IPS-11a (cell line): ENCODE results near the gene GLG1.

Source experiments
- H3K4me3 ChIP-seq: one replicate; pipeline ENCODE4 v1.5.1; 2013; ENCODE audit warnings: low read depth, low read length, control low read depth

Gene GLG1

GRCh38 chr16:74485916-74486315, 121.0 kb downstream of the GLG1 start:
- no peak overlapping the region for H3K4me3 ChIP-seq

GRCh38 chr16:74480150-74481029, 126.5 kb downstream of the GLG1 start:
- no peak overlapping the region for H3K4me3 ChIP-seq

DNA sequence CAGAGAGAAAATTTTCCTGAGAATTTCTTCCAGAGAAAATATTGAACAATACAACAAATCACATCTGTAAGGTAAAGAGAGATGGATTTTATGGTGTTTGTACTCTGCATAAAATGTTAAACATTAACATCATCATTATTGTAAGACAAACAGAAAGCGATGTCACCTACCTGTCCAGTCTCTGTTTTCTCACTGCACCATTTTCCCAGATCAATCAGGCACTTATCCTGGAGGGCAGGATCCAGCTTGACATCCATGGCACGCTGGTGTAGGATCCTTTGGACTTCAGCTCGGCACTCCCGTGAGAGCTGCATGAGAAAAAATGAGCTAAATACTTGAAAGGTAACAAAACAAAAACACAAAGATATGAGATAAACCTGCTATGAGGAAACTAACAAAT, 129.7 kb downstream of the GLG1 start:
- H3K4me3 ChIP-seq = no peak overlapping the region

GRCh38 chr16:74474416-74474815, 132.5 kb downstream of the GLG1 start:
- H3K4me3 ChIP-seq = no peak overlapping the region

GRCh38 chr16:74472540-74472939, 134.4 kb downstream of the GLG1 start:
- H3K4me3 ChIP-seq = no peak overlapping the region

GRCh38 chr16:74472010-74472409, 134.9 kb downstream of the GLG1 start:
- H3K4me3 ChIP-seq = no peak overlapping the region

GRCh38 chr16:74469946-74470478, 136.9 kb downstream of the GLG1 start:
- no peak overlapping the region for H3K4me3 ChIP-seq

DNA sequence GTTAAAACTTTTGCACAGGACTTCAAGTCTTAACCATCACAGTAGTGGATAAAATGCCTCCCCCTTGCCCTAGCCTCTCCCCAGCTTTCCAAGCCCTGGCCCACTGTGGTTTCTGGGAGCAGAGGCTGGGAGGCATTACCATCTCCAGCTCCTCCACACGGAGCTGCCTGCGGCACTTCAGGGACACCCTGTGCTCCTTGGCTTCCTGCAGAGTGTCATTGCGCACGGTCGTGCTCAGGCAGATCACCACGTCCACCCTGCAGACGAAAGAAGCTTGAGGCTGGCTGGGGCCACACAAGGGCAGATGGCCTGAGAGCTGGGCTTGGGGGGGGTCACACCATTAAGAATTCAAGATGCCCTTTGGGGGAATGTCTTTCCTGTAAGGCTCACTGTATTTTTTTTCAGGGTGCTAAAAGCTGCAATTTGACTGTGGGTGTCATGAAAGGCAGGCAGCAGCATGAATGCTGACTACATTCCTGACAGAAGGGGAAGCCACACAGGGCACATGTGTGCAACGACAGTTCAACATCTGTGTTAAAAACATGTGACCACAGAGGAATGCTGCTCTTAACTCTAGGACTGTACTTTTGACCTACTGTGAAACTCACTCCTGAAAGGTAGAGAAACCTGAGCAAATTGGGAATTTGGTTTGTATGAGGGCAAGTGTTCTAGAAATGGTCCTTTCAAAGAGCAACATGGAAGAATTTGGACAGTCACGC, 137.9 kb downstream of the GLG1 start:
- H3K4me3 ChIP-seq = no peak overlapping the region

DNA sequence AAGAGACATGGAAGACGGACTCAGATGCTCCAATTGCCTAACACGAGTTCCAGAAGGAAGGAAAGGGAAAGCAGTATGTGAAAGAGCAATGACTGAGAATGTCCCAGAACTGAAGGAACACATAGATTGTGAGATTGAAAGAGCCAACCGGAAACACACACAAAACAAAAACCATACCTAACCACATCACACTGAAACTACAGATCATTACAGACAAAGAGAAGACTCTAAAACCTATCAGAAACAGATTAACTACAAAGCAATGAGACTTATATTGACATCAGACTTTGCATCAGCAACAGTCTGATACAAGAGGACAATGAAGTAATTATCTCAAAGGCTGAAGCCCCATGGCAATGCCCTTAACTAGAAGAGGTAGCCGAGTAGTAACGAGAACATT, 140.0 kb downstream of the GLG1 start:
- H3K4me3 ChIP-seq = no peak overlapping the region

- no peak overlapping the region for H3K4me3 ChIP-seq
Observed at GRCh38 chr16:74465851-74466685, 140.8 kb downstream of the GLG1 start.

DNA sequence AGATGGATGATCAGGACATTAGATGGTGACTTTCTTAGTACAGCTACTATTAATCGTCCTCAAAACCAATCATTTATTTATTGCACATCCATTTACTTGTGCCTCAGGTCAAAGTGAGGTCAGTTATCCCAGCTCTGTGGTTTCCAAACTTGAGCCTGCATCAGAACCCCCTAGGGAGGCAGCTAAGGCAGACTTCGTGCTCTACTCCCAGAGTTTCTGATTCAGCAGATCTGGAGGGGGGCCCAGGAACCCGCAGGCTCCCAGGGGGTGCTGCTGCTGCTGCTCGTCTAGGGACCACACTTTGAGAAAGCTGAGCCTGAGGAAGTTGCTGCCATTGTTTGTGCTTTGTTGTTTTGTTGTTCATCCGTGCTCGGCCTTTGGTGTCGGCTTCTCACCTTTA, 141.6 kb downstream of the GLG1 start:
- H3K4me3 ChIP-seq = no peak overlapping the region

DNA sequence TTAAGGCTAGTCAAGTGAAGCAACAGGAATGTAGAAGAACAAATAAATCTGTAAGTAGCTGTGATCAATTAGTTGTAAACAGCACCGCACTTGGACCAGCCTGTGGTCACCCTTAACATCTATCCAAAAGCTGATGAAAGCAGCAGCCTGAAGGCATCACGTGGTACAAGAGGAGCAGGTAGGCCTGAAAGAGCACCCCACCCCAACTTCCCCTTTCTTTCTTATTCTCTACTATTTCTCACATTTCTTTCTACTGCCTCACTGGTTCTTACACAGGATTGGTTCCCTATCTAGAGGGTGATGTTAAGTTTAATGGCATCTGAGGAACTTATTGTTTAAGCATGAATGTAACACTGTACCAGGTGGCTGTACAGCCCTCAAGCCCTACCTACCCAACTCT, 143.0 kb downstream of the GLG1 start:
- no peak overlapping the region for H3K4me3 ChIP-seq

GRCh38 chr16:74462361-74462760, 144.6 kb downstream of the GLG1 start:
- no peak overlapping the region for H3K4me3 ChIP-seq

DNA sequence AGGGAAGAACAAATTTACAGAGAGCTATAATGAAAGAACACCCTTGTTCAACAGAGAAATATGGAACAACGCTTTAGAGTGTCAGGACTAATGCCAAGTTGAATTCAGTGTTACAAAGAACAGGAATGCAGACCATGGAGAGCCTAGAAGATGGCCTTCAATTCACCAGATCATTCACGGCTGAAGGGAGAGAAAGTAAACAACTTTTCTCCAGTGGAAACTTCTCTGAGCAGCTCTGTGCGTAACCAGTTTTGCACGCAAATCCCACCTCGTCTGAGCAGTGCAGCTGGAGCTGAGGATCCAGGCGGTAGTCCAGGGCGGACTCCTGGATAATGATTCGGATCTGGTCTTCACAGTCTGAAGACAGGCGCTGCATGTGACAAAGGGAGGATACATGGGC, 145.1 kb downstream of the GLG1 start:
- no peak overlapping the region for H3K4me3 ChIP-seq

DNA sequence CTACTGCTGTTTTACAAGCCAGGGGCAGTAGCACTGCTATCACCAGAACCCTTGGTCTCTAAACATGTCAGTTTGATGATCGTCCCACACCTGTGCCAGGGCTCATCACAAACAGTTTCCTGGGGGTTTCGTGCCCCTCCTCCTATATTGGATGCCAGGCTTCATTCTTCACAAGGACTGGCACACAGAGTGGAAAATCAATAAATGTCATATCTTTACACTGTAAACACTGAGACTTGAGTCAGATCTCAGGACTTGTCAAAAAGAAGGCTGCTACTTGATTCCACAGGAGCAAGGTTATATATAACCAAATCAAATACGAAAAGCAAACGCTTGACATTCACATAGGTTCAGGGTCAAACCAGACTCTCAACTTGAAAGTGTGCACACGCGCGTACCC, 146.4 kb downstream of the GLG1 start:
- H3K4me3 ChIP-seq = no peak overlapping the region

- no peak overlapping the region for H3K4me3 ChIP-seq
Observed at GRCh38 chr16:74456290-74456625, 150.7 kb downstream of the GLG1 start.

DNA sequence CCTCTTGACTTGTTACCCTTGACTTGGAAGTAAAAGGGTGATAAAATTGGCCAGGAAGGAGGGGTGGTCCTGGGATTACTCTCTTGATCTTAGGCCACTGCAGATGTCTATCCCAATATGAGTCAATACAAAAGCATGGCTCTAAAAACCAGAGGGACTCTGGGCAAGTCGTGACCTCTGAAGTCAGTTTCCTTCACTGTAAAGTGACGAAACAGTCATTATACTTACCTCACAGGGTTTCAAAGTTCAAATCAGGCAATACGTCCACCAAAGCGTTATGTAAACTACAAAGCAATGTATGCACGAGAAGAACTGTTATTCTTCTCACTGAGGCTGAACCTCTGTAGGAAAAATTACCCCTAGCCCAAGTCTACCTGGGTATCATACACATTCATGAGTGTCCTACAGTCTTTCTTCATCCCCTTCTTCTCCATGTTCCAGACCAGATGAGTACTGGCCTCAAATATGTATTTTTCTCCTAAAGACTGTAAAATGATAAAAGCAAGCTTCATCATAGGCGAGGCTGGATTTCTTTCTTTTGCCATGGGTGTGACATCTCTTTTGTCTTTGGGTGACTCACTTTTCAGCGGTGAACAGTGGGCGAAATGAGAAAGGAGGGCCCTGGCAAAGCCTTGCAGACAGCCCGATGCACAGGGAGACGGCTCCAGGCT, 151.2 kb downstream of the GLG1 start:
- H3K4me3 ChIP-seq = no peak overlapping the region

GRCh38 chr16:74455213-74455612, 151.7 kb downstream of the GLG1 start:
- H3K4me3 ChIP-seq = no peak overlapping the region

GRCh38 chr16:74451951-74452758, 154.8 kb downstream of the GLG1 start:
- H3K4me3 ChIP-seq = no peak overlapping the region
